Raji (cell line): ENCODE data around the gene VSTM4.

Experiments
- POLR2A ChIP-seq: IDR thresholded peaks from 2 replicates; pipeline ENCODE4 v1.6.1; 2011; ENCODE audit warnings: low read depth, low read length, control low read depth; ENCODE audit not compliant: insufficient read depth

The VSTM4 gene

GRCh38 chr10:49010295-49010694 lies 105.0 kb downstream of the VSTM4 start:
- no peak for TF ChIP-seq POLR2A

- TF ChIP-seq POLR2A = no peak
Observed at GRCh38 chr10:49009199-49009979, 105.9 kb downstream of the VSTM4 start.

- TF ChIP-seq POLR2A = no peak
Observed at GRCh38 chr10:49008505-49009198, 106.7 kb downstream of the VSTM4 start.

GRCh38 chr10:49008091-49008490 lies 107.2 kb downstream of the VSTM4 start:
- no peak for TF ChIP-seq POLR2A

GRCh38 chr10:49007129-49007528 lies 108.2 kb downstream of the VSTM4 start:
- TF ChIP-seq POLR2A = no peak

GRCh38 chr10:49005270-49005669 lies 110.1 kb downstream of the VSTM4 start:
- TF ChIP-seq POLR2A = no peak

- TF ChIP-seq POLR2A = no peak
Observed at GRCh38 chr10:49001870-49002672, 113.3 kb downstream of the VSTM4 start.

GRCh38 chr10:49001402-49001801 lies 113.9 kb downstream of the VSTM4 start:
- no peak for TF ChIP-seq POLR2A

- no peak for TF ChIP-seq POLR2A
Observed at GRCh38 chr10:49000437-49001398, 114.6 kb downstream of the VSTM4 start.

GRCh38 chr10:48999346-48999745 lies 116.0 kb downstream of the VSTM4 start:
- TF ChIP-seq POLR2A = no peak

- TF ChIP-seq POLR2A = no peak
Observed at GRCh38 chr10:48996329-48996728, 119.0 kb downstream of the VSTM4 start.

- TF ChIP-seq POLR2A = no peak
Observed at GRCh38 chr10:48993627-48994026, 121.7 kb downstream of the VSTM4 start.

- TF ChIP-seq POLR2A = no peak
Observed at GRCh38 chr10:48990226-48990625, 125.1 kb downstream of the VSTM4 start.

- no peak for TF ChIP-seq POLR2A
Observed at GRCh38 chr10:48985621-48986158, 129.6 kb downstream of the VSTM4 start.
